ENCODE measurements around the gene TFB1M.

GRCh38 chr6:155329460-155330132, 15.3 kb upstream of the TFB1M start:
- TF ChIP-seq CTCF (IDR thresholded peaks at IDR 0.05) (no peak), POLR2A (IDR thresholded peaks at IDR 0.05) (no peak), EP300 (IDR thresholded peaks at IDR 0.05) (no peak)

All from ovary (tissue), 3 donors.